Naive thymus-derived CD8-positive, alpha-beta T cell (primary cell): ENCODE data around the gene TESK2. TPM values are rescaled to one million over a fixed set of nuclear protein-coding genes. Genes with fewer than 3 reads are reported as not detected.

Source experiments
- ATAC-seq, 2 donors: fragments of 150-1000 bp; cut with Tn5 transposase in 1 of 2; sonication (Bioruptor Pico), chemical (Tn5 transposase) in 1 of 2; 1 replicate in 1 of 2; 2 replicates in 1 of 2; pipeline ENCODE4 v1.10.0; 2021; ENCODE audit warnings: mild to moderate bottlenecking in 2 of 2, moderate library complexity in 2 of 2
- POLR2A ChIA-PET: fragments of 350-600 bp; sonication (Branson Sonifier 250); formaldehyde crosslinking; loops from one replicate; lab custom pipeline; 2021; ENCODE audit warnings: antibody characterized with exemption; lab: Charles Lee
- DNase-seq, 10 donors: peaks; one replicate each; pipeline versions ENCODE4 v3.0.0 to v3.0.0-alpha.2; 2020 to 2022
- H3K27ac Mint-ChIP-seq, 10 donors: one replicate each; pipeline ENCODE4 v1.8.0; 2020 to 2022; ENCODE audit warnings: mild to moderate bottlenecking in 10 of 10, mixed read lengths in 10 of 10, moderate library complexity in 4 of 10, inconsistent platforms in 1 of 10
- H3K27me3 Mint-ChIP-seq, 5 donors: one replicate each; pipeline ENCODE4 v1.8.0; 2021 to 2022; ENCODE audit warnings: mixed read lengths in 5 of 5
- H3K36me3 Mint-ChIP-seq, 3 donors: one replicate each; pipeline ENCODE4 v1.8.0; 2020 to 2022; ENCODE audit warnings: mixed read lengths in 3 of 3, mild to moderate bottlenecking in 2 of 3, inconsistent platforms in 1 of 3
- H3K4me1 Mint-ChIP-seq, 4 donors: one replicate each; pipeline ENCODE4 v1.8.0; 2021 to 2022; ENCODE audit warnings: mixed read lengths in 4 of 4
- H3K4me3 Mint-ChIP-seq, 10 donors: one replicate each; pipeline ENCODE4 v1.8.0; 2020 to 2022; ENCODE audit warnings: mild to moderate bottlenecking in 10 of 10, mixed read lengths in 10 of 10, moderate library complexity in 6 of 10, inconsistent platforms in 1 of 10
- H3K9me3 Mint-ChIP-seq, 9 donors: one replicate each; pipeline ENCODE4 v1.8.0; 2020 to 2022; ENCODE audit warnings: mixed read lengths in 9 of 9, mild to moderate bottlenecking in 3 of 9, inconsistent platforms in 1 of 9, moderate library complexity in 1 of 9
- polyA plus RNA-seq, 3 donors: library from polyadenylated mRNA; unstranded; fragments of 300-500 nt; fragmentation: Illumina TruSeq; gene quantifications; one replicate each; pipeline ENCODE4 v1.2.3, GENCODE V29; 2021
- total RNA-seq, 8 experiments: library from RNA in 2 of 8; stranded (reverse) in 2 of 8; gene quantifications; one replicate each; pipeline ENCODE4 v1.2.3 and lab custom pipeline; 2021 to 2026

Gene TESK2
- total and polyA plus RNA-seq, 5 experiments from 2014 or later: 2.3 to 10.0 (median 3.1) TPM

DNA sequence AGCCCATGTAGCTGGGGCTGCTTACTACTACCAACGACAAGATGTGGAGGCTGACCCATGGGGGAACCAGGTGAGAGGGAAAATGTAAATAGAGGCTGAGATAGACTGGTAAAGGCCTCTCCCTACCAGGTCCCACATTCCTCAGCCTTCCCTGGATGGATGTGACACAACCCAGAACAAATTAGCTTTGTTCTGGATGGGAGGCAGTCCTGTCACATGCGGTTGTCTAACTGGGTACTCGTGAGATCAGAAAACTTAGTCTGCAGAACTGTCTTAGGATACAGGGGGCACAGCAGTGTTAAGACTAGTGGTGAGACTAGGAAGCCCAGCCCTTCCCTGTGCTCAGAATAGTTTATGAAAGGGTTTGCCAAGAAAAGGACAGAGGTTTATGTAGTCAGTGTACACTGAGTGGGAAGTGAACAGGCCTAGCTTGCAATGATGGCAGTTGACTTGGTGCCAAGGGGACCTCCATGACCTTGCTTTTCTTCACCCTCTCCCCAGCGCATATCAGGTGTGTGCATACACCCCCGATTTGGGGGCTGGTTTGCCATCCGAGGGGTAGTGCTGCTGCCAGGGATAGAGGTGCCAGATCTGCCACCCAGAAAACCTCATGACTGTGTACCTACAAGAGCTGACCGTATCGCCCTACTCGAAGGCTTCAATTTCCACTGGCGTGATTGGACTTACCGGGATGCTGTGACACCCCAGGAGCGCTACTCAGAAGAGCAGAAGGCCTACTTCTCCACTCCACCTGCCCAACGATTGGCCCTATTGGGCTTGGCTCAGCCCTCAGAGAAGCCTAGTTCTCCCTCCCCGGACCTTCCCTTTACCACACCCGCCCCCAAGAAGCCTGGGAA lies 17.6 kb upstream of the TESK2 start:
- H3K4me3 Mint-ChIP-seq: no peak overlapping the region
- H3K27ac Mint-ChIP-seq: peak overlapping the region in 5 of 10 donors; percentile 6 to 77 (median 66)
- no peaks in the 10 kb centered on the region for H3K27me3 Mint-ChIP-seq
- H3K4me1 Mint-ChIP-seq: peaks cover 0 to 2% (median under 1%) of the 10 kb centered on the region in 4 donors
- DNase-seq (no peak), ATAC-seq (peak in 1 of 2 donors; percentile 31)
- H3K36me3 Mint-ChIP-seq: peaks cover 0 to 49% (median 3%) of the 10 kb centered on the region in 3 donors
- H3K9me3 Mint-ChIP-seq: no peaks in the 10 kb centered on the region
- POLR2A ChIA-PET: interaction anchor here (1.3 to 1.5 kb wide), 2 partner anchors 10 to 169 kb away, joined by 3 read pairs; no protein-coding TSS in a partner anchor

DNA sequence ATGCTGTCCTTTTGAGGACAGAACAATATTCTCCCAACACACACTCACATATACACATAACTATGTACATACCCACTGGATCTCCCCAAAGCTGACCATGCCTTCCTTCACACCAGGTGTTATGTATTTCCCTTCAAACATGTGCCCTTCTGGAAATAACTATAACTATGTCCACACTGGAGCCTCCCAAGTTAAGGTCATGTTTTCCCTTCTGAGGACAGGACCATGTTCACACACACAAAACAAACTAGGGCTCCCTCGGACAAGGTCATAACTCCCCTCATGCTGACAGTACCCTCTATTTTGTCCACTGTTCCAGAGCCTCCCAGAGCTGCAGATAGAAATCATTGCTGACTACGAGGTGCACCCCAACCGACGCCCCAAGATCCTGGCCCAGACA lies 16.9 kb upstream of the TESK2 start:
- ATAC-seq (no peak), DNase-seq (no peak)
- Mint-ChIP-seq H3K4me3 (no peak overlapping the region), H3K27me3 (no peaks in the 10 kb centered on the region), H3K27ac (peak overlapping the region in 5 of 10 donors; percentile 6 to 77 (median 41)), H3K4me1 (peaks cover 0 to 3% (median under 1%) of the 10 kb centered on the region in 4 donors), H3K36me3 (peaks cover 0 to 43% (median 3%) of the 10 kb centered on the region in 3 donors), H3K9me3 (no peaks in the 10 kb centered on the region)
- POLR2A ChIA-PET: interaction anchor here (1.3 to 1.5 kb wide), 2 partner anchors 9 to 168 kb away, joined by 3 read pairs; no protein-coding TSS in a partner anchor

DNA sequence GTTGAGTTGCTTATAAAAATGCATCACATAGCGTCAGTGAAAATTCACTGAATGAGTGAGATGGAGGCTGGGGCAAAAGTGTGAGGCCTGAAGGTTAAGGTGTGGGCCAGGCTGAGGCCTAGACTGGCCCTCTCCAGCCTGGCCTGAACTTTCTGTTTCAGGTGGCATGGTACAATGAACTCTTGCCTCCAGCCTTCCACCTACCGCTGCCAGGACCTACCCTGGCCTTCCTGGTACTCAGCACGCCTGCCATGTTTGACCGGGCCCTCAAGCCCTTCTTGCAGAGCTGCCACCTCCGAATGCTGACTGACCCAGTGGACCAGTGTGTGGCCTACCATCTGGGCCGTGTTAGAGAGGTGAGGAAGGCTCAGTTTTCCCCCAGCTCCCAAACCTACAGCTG lies 16.2 kb upstream of the TESK2 start:
- Mint-ChIP-seq H3K27ac (peak overlapping the region in 1 of 10 donors; percentile 28), H3K9me3 (no peaks in the 10 kb centered on the region), H3K27me3 (no peaks in the 10 kb centered on the region), H3K4me1 (peaks cover 0 to 6% (median 1%) of the 10 kb centered on the region in 4 donors), H3K36me3 (peaks cover 0 to 40% (median 3%) of the 10 kb centered on the region in 3 donors), H3K4me3 (no peak overlapping the region)
- no peak for DNase-seq
- ATAC-seq: no peak
- POLR2A ChIA-PET: interaction anchor here (1.3 to 1.9 kb wide), 3 partner anchors 8 to 168 kb away, joined by 3 to 4 read pairs (median 3); no protein-coding TSS in a partner anchor

DNA sequence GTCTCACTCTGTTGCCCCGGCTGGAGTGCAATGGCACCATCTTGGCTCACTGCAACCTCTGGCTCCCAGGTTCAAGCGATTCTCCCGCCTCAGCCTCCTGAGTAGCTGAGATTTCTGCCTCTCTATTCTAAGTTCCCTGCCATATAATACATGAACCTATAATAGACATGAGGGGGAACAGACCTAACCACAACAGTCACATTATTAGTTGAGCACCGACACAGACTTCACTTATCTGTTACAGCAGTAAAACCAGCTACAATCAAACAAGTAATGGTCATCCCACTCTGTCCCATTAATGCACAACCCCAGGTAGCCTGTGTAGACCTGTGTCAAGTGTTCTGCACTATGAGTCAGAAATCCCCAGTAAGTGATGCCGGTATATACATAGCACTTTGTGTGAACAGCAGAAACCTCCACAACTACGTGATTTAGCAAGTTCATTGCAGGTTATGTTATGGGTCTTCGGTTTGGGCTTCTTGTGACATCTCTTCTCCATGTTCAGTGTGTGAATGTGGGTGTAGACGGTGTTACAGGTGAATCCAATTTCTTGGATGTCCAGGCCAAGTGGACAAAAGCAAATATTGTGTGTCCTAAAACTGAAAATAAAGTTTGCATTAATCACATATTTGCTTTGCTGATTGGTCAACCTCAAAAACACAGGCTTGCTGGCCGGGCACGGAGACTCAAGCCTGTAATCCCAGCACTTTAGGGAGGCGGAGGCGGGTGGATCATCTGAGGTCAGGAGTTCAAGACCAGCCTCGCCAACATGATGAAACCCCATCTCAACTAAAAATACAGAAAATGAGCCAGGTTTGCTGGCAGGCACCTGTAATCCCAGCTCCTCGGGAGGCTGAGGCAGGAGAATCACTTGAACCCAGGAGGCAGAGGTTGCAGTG lies 12.7 kb upstream of the TESK2 start:
- peaks cover 25 to 36% (median 33%) of the 10 kb centered on the region in 4 donors for H3K4me1 Mint-ChIP-seq
- no peak for DNase-seq
- peak overlapping the region in 5 of 10 donors; percentile 7 to 63 (median 15) for H3K27ac Mint-ChIP-seq
- H3K27me3 Mint-ChIP-seq: no peaks in the 10 kb centered on the region
- no peak overlapping the region for H3K4me3 Mint-ChIP-seq
- POLR2A ChIA-PET: interaction anchor here (0.7 to 3.3 kb wide), 2 partner anchors 17 to 360 kb away, joined by 5 to 18 read pairs; partner anchors contain the start of gene PRDX1
- no peak for ATAC-seq
- H3K36me3 Mint-ChIP-seq: peaks cover 0 to 9% (median 1%) of the 10 kb centered on the region in 3 donors
- H3K9me3 Mint-ChIP-seq: no peaks in the 10 kb centered on the region

DNA sequence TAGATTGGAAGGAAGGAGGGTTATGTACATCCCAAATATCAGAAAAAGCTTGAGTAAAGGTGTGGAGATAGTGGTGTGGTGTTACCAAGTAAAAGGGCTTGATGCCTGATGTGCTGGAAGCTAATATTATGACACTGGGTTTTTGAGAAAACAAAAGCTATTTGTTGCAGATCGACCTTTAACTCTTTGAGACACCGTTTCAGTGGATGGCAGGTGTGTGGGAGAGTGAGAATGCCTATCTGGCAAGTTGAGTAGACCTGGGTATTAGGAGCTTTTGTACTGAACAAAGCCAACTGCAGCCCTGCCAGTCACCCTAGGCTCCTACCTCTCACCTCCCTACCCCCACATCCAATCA lies 10.5 kb upstream of the TESK2 start:
- POLR2A ChIA-PET: interaction anchor here (0.6 to 4.2 kb wide), 9 partner anchors 8 to 516 kb away, joined by 3 to 40 read pairs (median 15); partner anchors contain the start of genes EIF2B3, MUTYH, NASP and PRDX1
- Mint-ChIP-seq H3K9me3 (no peaks in the 10 kb centered on the region), H3K27me3 (no peaks in the 10 kb centered on the region), H3K4me3 (peak overlapping the region in 8 of 10 donors; percentile 30 to 96 (median 86)), H3K36me3 (peaks cover 0 to 3% (median 2%) of the 10 kb centered on the region in 3 donors), H3K27ac (peak overlapping the region in 5 of 10 donors; percentile 3 to 50 (median 16)), H3K4me1 (peaks cover 25 to 40% (median 36%) of the 10 kb centered on the region in 4 donors)
- no peak for ATAC-seq
- no peak for DNase-seq

DNA sequence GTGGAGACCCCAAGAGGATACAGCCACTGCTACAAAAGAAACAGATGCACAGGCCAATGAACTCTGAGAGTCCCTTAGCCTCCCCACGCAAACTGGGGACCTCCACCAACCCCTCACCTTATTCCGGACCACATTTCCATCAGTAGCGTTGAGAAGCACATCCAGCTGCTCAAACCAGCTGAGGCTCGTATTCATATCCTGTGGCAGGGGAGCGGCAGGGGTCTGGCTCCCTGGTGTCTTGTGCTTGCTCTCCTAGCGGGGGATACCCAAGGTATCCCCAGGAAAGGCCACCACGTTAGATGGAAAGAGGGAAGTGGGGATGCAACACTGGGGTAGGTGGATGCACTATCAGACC lies 8.4 kb upstream of the TESK2 start:
- H3K9me3 Mint-ChIP-seq: no peaks in the 10 kb centered on the region
- POLR2A ChIA-PET: interaction anchor here (0.6 to 4.2 kb wide), 17 partner anchors 8 to 868 kb away, joined by 3 to 40 read pairs (median 6); partner anchors contain the start of genes AKR1A1, GPBP1L1, MUTYH and NASP
- H3K27ac Mint-ChIP-seq: peak overlapping the region; percentile 72 to 97 (median 95)
- ATAC-seq (no peak), DNase-seq (no peak)
- H3K4me3 Mint-ChIP-seq: peak overlapping the region; percentile 89 to 98 (median 95)
- peaks cover 26 to 40% (median 36%) of the 10 kb centered on the region in 4 donors for H3K4me1 Mint-ChIP-seq
- H3K36me3 Mint-ChIP-seq: peaks cover 0 to 20% (median 4%) of the 10 kb centered on the region in 3 donors
- H3K27me3 Mint-ChIP-seq: no peaks in the 10 kb centered on the region

DNA sequence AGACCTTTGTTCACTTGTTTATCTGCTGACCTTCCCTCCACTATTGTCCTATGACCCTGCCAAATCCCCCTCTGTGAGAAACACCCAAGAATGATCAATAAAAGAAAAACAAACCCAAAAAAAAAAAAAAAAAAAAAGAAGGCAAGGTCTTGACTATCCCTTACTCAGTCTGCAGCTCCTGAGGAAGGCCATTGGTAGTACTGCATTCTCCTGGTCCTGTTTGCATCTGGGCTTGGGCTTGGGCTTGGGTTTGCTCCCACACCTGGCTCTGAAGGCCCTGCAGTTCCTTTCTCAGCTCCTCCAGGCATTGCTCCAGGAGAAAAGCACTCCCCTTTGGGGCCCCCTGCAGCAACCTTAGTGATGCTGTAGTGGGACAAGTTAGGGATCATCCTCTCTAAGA lies 7.3 kb upstream of the TESK2 start:
- DNase-seq (no peak), ATAC-seq (no peak)
- H3K9me3 Mint-ChIP-seq: no peaks in the 10 kb centered on the region
- peak overlapping the region in 5 of 10 donors; percentile 95 to 98 (median 95) for H3K4me3 Mint-ChIP-seq
- no peak overlapping the region for H3K27ac Mint-ChIP-seq
- peaks cover 0 to 22% (median 4%) of the 10 kb centered on the region in 3 donors for H3K36me3 Mint-ChIP-seq
- POLR2A ChIA-PET: interaction anchor here (1.0 to 4.2 kb wide), 5 partner anchors 9 to 484 kb away, joined by 3 to 19 read pairs (median 3); partner anchors contain the start of gene NASP
- H3K27me3 Mint-ChIP-seq: no peaks in the 10 kb centered on the region
- H3K4me1 Mint-ChIP-seq: peaks cover 26 to 39% (median 35%) of the 10 kb centered on the region in 4 donors

DNA sequence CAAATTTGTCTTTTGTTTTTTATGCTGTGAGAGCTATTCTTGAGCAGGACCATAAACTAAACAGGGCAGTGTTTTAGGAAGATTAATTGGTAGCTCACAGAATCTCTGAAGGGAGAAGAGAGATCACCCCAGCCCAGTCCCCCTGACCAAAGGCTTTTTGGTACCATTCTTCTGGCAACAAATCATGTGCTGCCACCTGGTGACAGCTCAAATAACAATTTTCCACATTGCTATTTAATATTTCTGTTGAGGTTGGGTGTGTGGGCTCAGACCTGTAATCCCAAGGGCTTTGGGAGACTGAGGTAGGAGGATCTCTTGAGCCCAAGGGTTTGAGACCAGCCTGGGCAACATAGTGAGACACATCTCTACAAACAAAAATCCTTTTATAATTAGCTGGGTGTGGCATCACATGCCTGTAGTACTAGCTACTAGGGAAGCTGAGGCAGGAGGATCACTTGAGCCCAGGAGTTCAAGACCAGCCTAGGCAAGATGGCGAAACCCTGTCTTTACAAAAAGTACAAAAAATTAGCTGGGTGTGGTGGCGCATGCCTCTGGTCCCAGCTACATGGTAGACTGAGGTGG lies 2.2 kb upstream of the TESK2 start:
- Mint-ChIP-seq H3K27me3 (no peaks in the 10 kb centered on the region), H3K9me3 (no peaks in the 10 kb centered on the region), H3K36me3 (peaks cover 0 to 22% (median 4%) of the 10 kb centered on the region in 3 donors), H3K4me3 (peak overlapping the region in 8 of 10 donors; percentile 7 to 62 (median 29)), H3K27ac (peak overlapping the region in 7 of 10 donors; percentile 1 to 79 (median 46)), H3K4me1 (peaks cover 6 to 12% (median 10%) of the 10 kb centered on the region in 4 donors)
- no peak for ATAC-seq
- POLR2A ChIA-PET: interaction anchor here (0.5 to 4.0 kb wide), 13 partner anchors 8 to 718 kb away, joined by 3 to 29 read pairs (median 4); partner anchors contain the start of genes EIF2B3, MUTYH, PRDX1 and RPS8
- DNase-seq: peak; percentile 21 to 70 (median 48)

DNA sequence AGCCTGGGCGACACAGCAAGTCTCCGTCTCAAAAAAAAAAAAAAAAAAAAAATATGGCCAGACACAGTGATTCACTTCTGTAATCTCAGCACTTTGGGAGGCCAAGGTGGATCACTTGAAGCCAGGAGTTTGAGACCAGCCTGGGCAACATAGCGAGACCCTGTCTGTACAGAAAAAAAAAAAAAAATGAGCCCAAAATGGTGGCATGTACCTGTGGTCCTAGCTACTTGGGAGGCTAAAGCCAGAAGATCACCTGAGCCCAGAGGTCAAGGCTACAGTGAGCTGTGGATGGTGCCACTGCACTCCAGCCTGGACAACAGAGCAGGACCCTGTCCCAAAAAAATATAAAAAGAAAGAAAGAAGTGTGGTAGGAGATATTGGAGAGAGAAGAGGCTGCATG lies 1.7 kb upstream of the TESK2 start:
- H3K4me1 Mint-ChIP-seq: peaks cover 6 to 14% (median 11%) of the 10 kb centered on the region in 4 donors
- H3K27me3 Mint-ChIP-seq: no peaks in the 10 kb centered on the region
- H3K36me3 Mint-ChIP-seq: peaks cover 0 to 22% (median 4%) of the 10 kb centered on the region in 3 donors
- peak overlapping the region in 5 of 10 donors; percentile 7 to 62 (median 57) for H3K4me3 Mint-ChIP-seq
- DNase-seq: no peak
- peak overlapping the region in 4 of 10 donors; percentile 1 to 79 (median 24) for H3K27ac Mint-ChIP-seq
- ATAC-seq: no peak
- H3K9me3 Mint-ChIP-seq: no peaks in the 10 kb centered on the region
- POLR2A ChIA-PET: interaction anchor here (0.5 to 4.0 kb wide), 14 partner anchors 9 to 717 kb away, joined by 3 to 29 read pairs (median 4); partner anchors contain the start of genes EIF2B3, MUTYH, PRDX1 and RPS8

DNA sequence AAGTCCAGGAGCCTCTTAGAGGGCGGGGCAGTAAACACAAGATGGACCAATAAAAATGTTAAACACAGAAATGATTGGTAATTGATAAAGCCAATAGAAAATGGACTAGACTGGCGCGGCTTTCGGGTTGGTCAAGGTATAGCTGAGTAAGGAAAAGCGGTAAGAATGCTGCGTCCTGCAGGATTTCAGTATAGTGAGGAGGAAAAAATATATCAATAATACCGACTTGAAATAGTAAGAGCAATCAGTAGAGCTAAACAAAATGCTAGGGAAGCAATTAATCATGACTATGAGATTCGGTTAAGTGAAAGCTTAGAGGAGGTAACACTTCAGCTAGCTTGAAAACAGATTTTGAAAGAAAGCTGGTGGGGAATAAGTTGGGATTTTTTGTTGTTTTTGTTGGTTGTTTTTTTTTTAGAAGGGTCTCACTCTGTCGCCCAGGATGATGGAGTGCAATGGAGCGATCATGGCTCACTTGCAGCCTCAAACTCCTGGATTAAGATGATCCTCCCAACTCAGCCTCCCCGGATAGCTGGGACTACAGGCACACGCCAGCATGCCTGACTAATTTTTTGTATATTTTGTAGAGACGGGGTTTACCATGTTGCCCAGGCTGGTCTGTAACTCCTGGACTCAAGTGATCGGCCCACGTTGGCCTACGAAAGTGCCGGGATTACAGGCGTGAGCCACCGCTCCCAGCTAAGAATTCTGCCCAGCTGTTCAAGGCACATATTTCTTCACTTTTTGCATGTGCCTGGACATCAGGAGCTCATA lies 711 bp upstream of the TESK2 start:
- Mint-ChIP-seq H3K4me1 (peaks cover 6 to 13% (median 12%) of the 10 kb centered on the region in 4 donors), H3K36me3 (peaks cover 0 to 22% (median 2%) of the 10 kb centered on the region in 3 donors), H3K9me3 (no peaks in the 10 kb centered on the region), H3K27ac (no peak overlapping the region), H3K4me3 (no peak overlapping the region), H3K27me3 (no peaks in the 10 kb centered on the region)
- ATAC-seq (no peak), DNase-seq (no peak)
- POLR2A ChIA-PET: interaction anchor here (0.5 to 4.0 kb wide), 14 partner anchors 9 to 817 kb away, joined by 3 to 40 read pairs (median 4); partner anchors contain the start of genes ARMH1, CCDC163, HECTD3 and MMACHC
